ENCODE data around the gene TRIM65.
"Not testable (repeated sequence)": the region's sequence is repeated elsewhere in the genome, so short reads cannot be mapped to it uniquely, and the experiment has no call there.

TRIM65 gene

DNA sequence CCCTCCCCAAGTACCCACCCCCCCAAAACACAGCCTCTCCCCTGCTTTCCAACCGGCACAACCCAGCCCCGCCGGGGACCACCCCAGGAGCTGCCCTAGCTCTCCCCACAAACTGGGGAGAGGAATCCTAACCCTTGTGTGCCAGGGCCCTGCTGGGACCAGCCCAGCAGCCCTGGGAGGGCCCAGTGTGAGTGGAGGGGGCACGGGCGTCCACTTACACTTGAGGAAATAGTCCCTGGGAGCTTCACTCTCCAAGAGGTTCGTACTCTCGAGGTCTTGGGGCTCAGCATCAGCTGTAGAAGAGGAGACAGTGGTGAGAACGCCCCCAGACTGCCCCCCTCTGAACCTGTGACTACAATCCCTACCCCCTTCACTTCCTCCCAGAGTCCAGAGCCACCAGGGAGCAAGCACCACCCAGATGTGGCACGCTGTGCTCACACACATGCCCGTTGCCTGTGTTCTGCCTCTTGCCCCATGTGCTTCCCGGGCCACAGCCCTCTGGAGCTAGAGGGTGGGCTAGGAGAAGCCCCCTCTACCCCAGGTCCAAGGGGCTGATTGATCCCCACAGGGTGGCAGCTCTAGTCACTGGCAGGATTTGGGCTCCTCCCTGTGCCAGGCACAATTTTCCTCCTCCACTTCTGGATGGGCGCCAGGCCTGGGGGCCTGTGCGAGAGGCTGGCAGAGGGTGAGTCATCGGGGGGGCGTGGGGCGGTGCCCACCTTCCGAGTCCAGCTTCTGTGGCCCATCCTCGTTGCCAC lies 21.4 kb downstream of the TRIM65 start:
- no peak for DNase-seq (ENCODE audit: low read depth in 3 of 3)

DNA sequence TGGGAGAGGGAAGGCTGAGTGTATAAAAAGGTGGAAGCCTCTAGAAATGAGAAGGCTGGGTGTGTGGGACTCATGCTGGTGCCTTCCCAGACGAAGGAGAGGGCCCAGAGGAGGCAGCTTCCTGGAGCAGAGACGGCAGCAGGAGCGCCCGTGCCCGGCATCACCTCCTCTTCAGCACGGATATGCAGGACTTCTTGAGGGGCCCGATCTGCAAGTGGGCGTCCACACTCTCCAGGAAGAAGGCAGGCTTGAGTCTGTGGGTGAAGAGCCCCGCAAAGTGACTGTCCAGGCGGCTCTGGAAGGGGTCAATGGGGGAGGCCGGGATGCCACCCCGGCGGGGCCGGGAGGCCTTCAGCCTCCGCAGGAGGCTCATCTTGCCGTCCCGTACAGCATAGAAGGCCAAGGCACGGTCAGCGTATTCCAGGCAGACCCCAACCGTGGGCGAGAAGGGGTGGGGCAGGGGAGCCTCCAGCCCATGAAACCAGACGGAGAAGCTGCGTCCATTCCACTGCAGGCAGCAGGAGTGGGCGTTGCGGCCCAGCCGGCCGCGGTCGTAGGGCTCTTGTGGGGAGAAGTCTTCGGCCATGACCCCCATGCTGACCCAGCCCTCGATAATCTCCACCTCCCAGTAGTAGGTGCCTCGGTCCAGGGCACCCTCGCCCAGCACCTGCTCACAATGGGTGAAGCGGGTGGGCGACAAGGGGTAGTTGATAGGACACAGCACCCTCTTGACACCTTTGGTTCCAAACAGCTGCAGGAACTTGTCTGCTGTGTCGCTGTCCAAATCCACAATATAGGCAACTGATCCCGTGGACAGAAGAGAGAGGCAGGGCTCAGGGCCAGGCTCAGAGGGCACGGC lies 22.2 kb downstream of the TRIM65 start:
- DNase-seq (ENCODE audit: low read depth in 3 of 3), result no peak

DNA sequence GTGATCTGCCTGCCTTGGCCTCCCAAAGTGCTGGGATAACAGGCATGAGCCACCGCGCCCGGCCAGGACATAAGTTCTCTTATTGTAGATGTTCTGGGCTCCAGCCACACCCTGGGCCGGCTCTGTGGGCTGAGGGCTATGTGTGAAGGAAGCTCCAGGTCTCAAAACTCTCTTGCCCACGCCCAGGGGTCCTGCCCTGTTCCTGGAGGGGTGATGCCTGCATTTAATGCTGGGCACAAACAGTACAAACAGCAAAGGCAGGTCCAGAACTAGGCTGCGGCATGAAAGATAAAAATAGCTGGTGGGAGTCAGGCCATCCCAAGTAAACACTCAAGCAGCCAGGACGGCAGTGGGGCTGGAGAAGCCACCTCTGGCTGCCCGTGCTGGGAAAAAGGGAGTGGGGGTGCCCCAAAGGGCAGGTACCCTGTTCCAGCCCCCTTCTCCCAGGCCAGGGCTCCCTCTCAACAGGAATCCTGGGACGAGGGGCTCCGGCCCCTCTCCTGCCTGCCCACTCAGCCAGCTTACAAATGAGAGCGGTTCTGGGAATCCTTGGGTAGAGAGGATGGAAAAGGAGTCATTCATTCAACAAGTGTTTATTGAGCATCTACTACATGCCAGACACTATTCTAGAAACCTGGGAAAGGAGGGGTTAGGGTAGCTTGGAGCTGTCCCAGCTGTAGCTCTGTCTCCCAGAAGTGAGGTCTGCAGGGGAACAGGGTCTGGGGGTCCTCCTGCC lies 23.0 kb downstream of the TRIM65 start:
- no peak for DNase-seq (ENCODE audit: low read depth in 3 of 3)

DNA sequence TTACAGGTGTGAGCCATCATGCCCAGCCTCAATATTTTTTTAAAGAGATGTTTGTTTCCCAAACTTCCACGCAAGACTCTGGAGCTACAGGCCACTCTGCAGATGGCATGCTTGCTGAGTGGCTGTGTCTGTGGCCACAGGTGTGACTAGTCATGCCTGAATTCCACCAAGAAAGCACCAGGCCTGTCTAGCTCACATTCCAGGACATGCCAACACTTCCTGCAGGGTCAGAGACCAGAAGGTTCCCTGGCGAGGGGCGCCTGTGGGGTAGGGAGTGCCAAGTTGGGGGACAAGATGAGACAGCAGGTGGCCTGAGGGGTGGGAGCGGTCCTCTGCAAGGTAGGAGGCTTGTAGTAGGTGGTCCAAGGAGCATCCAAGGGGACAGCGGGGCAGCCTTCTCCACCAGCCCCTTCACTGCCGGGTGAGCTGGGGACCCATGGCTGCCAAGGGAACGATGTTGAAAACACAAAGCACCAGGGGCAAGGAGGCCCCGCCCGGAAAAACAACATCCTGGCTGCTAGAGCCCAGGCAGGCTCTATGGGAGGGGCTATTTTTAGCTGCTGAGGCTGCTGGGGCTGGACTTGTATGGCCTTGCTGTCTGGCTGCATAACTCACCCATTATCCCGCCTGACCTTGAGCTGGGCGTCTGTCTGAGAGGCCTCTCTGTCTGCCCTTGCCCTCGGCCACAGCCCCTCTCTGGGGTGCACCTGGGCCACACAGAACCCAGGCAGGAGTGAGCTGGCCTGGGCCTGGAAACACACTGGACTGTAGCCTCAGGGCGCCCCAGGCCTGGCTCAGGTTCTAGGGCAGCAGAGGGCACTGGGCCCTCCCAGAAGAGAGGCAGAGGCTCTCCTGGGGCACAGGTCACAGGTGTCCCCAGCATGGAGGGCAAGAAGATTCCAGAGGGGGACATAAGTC lies 24.1 kb downstream of the TRIM65 start:
- DNase-seq (ENCODE audit: low read depth in 3 of 3), result no peak

DNA sequence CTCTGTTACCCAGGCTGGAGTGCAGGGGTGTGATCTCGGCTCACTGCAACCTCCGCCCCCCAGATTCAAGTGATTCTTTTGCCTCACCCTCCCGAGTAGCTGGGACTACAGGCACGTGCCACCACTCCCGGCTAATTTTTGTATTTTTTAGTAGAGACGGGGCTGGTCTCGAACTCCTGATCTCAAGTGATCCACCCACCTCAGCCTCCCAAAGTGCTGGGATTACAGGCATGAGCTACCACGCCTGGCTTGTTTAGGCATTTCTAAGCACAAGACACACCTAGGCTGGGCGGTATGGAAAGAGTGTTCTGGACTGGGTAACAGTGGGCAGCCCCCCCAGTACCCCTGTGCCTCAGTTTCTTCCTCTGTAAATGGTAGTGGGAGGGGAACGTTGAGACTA lies 26.5 kb downstream of the TRIM65 start:
- not testable (repeated sequence) for DNase-seq (ENCODE audit: low read depth in 3 of 3)

DNA sequence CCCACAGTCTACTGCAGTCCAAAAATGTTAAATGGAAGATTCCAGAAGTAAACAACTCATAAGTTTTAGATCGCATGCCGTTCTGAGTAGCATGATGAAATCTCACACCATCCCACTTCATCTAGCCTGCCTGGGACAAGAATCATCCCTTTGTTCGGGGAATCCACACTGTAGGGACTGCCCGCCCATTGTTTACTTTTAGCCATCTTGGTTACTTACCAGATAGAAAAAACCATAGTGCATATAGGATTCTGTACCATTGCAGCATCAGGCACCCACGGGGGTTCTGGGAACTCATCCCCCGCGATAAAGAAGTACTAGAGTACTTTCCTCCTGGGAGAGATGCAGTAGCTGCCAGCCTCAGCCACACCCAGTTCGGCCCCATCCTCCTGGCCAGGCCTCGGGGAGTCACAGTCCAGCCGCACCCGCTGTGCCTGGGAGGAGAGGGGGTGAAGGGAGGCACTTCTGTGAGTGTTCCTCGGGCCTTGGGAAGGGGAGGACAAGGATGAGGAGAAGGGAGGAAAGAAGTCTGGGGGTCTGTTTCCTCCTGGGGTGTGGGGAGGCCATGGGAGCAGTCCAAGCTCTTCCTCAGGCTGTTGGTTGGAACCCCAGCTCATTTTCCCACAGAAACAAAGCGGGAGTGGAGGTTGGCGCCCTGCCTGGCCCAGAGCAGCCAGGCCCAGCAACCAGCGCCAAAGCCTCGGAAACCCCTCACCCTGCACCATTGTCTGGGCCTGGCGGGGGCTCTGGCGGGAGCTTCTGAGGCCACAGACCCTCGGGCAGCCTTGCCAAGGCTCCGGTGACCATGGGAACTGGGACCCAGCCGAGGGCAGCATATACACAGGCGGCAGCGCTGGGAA lies 27.2 kb downstream of the TRIM65 start:
- DNase-seq (ENCODE audit: low read depth in 3 of 3), result no peak

DNA sequence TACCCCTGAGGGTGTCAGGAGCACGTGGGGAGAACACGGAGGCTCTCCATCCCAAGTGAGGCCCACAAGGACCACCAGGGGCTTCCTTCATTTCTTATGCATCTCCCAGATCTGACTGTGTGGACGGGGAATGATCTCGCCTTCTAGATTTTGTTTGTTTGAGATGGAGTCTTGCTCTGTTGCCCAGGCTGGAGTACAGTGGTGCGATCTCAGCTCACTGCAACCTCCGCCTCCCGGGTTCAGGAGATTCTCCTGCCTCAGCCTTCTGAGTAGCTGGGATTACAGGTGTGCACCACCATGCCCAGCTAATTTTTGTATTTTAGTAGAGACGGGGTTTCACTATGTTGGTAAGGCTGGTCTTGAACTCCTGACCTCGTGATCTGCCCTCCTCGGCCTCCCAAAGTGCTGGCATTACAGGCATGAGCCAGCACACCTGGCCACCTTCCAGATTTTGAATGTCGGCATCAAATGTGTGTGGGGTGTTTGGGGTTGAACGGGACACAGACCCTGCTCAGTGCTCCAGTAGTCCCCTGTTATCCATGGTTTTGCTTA lies 27.9 kb downstream of the TRIM65 start:
- DNase-seq (ENCODE audit: low read depth in 3 of 3), result not testable (repeated sequence)

DNA sequence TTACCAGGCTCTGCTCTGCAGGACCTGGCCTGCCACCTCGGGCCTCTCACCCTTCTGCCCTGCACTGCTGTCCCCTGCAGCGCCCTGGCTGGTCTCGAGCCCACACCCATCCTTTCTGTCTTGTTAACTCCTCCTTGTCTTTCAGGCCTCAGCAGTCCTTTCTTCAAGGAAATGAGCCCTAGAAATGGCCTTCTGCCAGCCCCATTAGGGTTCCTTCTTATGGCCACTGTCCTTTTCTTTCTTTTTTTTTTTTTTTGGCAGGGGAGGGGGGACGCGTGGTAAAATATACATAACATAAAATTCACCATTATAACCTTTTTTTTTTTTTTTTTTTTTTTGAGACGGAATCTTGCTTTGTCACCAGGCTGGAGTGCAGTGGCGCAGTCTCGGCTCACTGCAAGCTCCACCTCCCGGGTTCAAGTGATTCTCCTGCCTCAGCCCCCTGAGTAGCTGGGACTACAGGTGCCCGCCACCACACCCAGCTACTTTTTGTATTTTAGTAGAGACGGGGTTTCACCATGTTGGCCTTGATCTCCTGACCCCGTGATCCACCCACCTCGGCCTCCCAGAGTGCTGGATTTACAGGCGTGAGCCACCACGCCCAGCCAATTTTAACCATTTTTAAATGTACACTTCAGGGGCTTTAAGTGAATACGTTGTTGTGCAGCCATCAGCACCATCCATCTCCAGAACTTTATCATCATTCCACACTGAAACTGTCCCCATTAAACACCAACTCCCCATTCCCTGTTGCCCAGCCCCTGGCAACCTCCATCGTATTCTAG lies 31.2 kb downstream of the TRIM65 start:
- DNase-seq (ENCODE audit: low read depth in 3 of 3), result not testable (repeated sequence)

DNA sequence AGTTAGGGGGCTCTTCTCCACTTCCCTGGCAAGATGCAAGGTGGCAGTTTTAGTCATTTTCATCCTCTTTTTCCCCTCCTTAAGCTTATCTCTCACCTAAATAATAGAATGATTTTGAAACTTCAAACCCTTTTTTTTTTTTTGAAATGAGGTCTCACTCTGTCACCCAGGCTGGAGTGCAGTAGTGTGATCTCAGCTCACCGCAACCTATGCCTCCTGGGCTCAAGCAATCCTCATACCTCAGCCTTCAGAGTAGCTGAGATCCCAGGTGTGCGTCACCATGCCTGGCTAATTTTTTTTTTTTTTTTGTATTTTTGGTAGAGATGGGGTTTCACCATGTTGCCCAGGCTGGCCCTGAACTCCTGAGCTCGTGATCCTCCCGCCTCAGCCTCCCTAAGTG lies 31.9 kb downstream of the TRIM65 start:
- DNase-seq (ENCODE audit: low read depth in 3 of 3), result not testable (repeated sequence)

DNA sequence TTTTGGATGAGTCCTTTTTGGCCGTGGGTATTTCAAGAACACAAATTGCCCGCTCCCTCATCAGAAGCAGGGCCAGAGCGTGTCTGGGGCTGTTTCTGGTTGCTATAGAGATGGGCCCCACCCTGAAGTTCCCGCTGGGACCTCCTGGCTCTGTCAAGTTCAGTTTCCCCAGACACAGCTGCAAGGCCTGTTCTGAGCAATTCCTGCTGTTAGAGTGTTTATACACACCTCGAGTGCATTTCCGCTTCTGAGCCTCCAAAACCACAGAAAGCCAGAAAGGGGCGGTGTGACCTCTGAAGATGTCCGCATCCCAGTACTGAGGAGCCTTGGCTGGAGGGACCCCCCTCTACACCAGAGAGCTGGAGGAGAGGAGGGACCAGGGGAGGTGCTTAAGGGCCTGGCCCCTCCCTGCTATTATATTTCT lies 32.3 kb downstream of the TRIM65 start:
- DNase-seq (ENCODE audit: low read depth in 3 of 3), result no peak

DNA sequence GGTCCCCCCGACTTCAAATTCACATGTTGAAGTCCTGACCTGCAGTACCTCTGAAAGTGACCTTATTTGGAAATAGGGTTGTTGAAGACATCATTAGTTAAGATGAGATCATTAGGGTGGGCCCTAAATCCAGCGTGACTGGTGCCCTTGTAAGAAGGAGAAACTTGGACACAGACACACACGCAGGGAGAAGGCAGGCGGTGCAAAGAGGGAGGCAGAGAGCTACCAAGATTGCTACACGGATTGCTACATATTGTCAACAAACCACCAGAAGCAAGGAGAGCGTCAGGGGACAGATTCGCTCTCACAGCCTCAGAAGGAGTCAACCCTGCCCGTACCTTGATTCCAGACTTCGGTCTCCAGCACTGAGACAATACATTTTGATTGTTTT lies 34.8 kb downstream of the TRIM65 start:
- DNase-seq (ENCODE audit: low read depth in 3 of 3), result no peak

DNA sequence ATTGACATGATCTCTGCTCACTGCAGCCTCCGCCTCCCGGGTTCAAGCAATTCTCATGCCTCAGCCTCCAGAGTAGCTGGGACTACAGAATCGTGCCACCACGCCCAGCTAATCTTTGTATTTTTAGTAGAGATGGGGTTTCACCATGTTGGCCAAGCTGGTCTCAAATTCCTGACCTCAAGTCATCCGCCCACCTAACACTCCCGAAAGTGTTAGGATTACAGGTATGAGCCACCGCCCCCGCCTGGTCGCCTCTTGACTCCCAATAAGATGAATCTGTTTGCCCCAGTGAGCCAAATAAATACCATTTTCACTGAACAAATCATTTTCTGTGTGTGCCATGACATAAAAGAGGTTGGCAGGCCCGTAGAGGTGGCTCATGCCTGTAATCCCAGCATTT lies 37.4 kb downstream of the TRIM65 start:
- DNase-seq (ENCODE audit: low read depth in 3 of 3), result not testable (repeated sequence)

DNA sequence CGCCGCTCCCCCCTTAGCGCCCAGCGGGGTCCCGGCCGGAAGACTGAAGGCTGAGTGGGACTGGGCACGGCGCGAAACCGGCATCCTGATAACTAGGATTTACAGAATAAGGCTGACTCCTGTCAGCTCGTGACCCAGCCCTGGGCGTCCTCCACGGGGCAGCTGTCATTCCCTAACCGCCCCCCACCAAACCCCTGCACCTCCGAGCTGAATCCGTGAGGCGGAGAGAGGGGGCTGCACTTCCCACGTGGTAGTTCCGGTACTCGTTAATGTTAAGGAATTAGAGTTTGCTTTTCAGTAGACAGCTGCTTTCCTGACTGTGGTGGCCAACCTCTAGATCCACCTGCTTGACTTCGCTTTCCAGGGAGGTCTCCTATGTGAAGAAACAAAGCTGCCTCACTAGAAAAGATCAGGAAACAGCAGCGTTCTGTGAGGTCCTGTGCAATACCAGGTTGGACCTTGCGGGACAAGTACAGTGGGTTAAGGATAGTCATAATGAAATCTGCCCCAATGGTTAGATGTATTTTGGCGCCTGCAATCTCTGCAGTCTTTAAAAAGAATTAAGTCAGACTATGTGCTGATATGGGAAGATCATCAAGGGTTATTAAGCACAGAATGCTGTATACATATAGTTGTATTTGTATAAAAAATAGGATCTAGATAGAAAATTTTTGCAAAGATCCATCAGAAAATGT lies 40.5 kb downstream of the TRIM65 start:
- no peak for DNase-seq (ENCODE audit: low read depth in 3 of 3)

DNA sequence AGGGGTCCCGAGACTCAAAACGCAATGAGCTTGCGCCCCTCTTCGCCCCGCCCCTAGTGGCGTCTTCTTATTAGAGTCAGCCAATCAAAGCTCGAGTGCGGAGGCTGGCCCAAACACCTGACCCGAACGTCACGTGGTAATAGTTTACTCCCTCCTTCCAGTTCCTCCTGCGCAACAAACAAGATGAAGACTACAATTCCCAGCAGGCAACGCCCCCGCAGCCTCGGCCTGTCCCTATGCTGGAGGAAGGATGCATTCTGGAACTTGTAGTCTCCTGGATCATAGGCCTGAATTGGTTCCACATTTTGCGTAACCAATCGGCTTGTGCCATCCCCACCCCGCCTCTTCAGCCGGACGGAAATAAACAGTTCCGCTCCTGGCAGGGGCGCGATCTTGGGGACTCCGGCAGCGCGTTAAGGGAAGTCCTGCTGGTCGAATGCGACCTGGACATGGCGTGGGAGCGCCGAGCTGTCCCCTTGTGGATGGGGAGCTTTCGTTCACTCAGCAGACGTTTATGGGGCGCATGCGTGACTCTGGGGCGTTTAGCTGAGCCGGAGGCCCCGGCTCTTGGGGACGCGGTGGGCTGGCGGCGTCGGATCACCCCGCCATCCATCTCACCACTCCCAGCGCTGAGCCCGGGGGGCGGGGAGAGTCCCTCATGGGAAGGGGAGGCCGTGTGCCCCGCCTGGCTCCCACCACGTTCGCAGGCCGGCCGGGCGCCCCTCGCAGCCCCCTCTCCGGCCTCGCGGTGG lies 41.3 kb downstream of the TRIM65 start, which contains the start of gene WBP2:
WBP2 (minus strand) TSS at position 26 of the 752 bp plus-strand sequence. CDS start 38 bp downstream, outside the sequence.
- peak; percentile 91 to 98 (median 97) for DNase-seq (ENCODE audit: low read depth in 3 of 3)

DNA sequence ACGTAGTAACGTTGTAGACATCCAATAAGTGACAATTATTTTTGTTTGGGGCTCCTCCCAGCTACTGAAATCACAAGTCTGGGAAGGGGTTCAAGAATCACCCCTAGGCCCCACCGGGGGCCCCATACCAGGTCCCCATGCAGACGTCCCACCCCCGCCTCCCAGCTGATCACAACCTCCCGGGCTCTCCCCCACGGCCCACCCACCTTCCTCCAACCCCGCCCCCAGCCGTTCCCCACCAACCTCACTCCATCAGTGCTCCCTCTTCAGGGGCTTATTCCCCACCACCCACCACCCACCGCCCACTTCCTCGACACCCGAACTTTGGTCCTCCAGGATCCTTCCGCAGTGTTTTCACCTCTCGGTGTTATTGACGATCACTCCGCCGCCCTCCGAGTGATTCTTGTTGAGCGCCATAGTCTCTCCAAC lies 41.9 kb downstream of the TRIM65 start:
- no peak for DNase-seq (ENCODE audit: low read depth in 3 of 3)

DNA sequence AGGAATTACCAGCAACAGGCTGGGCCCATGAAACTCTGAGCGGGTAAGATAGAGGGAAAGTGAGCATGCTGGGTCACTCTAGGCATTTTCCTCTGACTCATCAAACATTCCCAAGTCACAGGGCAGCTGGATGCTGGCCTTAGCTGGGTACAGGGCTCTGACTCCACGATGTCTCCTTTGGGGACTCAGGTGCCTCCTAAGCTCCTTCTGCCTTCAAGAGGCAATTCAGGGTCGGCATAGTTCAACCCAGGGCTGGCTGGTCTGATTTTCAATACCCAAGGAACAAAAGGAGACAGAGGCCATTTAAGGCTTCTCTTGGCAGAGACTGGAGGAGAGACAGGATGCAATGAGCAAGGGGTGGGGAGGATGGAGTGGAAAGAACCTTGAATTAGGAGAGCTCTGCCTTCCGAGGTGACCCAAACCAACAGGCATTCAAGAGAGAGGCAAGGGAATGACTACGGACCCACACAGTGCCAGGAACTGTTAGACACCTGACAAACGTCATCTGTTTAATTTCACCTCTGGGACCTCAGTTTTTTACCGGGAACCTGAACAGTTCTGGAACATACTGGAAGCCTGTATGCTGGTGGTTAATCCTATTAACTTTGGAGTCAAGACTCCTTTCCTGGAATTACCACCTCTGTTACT lies 42.5 kb downstream of the TRIM65 start:
- no peak for DNase-seq (ENCODE audit: low read depth in 3 of 3)

DNA sequence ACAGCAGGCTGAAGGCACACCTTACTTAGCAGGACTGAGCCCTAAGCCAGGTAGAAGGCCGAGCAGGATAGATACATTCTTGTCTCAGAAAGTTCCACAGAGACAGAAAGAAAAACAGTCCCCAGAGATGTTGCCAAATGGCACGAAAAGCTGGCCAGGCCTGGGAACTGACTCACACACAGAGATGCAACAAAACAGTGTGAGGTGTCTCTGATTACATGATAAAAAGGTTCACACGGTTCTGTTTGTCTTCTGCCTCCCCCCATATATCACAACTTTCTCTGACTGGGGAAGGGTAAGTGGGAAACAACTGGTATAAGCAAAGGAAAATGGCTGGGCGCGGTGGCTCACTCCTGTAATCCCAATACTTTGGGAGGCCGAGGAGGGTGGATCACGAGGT lies 43.3 kb downstream of the TRIM65 start:
- no peak for DNase-seq (ENCODE audit: low read depth in 3 of 3)

All from stimulated activated CD4-positive, alpha-beta T cell treated with anti-CD3 and anti-CD28 coated beads, TNF-alpha, amount 100 ng/mL, for 24 hours (primary cell).